Measurements from ENCODE around the gene KIAA1191.

DNA sequence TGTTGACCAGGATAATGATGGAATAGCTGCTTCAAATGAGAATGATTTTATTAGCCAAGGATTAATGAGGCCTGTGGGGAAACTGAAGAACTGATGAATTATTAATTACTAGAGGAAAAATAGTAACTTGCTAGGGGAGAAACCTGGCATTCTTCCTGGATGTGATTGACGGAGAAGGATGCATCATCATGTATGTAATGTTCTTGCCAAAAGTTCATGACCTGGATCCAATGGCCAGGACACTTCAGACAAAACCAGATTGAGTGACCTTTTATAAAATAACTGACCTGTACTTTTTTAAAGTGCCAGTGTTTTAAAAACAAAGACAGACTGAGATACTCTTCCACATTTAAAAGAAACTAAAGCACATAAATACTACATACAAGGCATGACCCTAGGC lies 23.7 kb downstream of the KIAA1191 start:
- TF ChIP-seq CTCF (IDR thresholded peaks at IDR 0.05; ENCODE audit: poor library complexity): no peak
- no peak for TF ChIP-seq EZH2 (IDR thresholded peaks at IDR 0.05; ENCODE audit: borderline replicate concordance)
- no peak for TF ChIP-seq EZH2phosphoT487 (IDR thresholded peaks at IDR 0.05; ENCODE audit: low read depth, severe bottlenecking, unreplicated experiment)
